Skeletal muscle satellite cell (primary cell): ENCODE measurements around the gene USP20. TPM values are rescaled to one million over a fixed set of nuclear protein-coding genes. Genes with fewer than 3 reads are reported as not detected.
"Not testable (repeated sequence)": the region's sequence is repeated elsewhere in the genome, so short reads cannot be mapped to it uniquely, and the experiment has no call there.

Experiments used
- H3K27me3 ChIP-seq: 2 replicates; pipeline ENCODE4 v1.7.0; 2013; ENCODE audit warnings: low read length; ENCODE audit not compliant: control insufficient read depth, insufficient read depth
- H3K36me3 ChIP-seq: 2 replicates; pipeline ENCODE4 v1.7.0; 2013; ENCODE audit warnings: mild to moderate bottlenecking, control low read depth, low read length; ENCODE audit not compliant: insufficient read depth
- H3K4me1 ChIP-seq: 2 replicates; pipeline ENCODE4 v1.7.0; 2013; ENCODE audit warnings: low read length; ENCODE audit not compliant: control insufficient read depth, insufficient read depth
- H3K4me2 ChIP-seq: 2 replicates; pipeline ENCODE4 v1.7.0; 2013; ENCODE audit warnings: mild to moderate bottlenecking, low read length
- H3K4me3 ChIP-seq: 2 replicates; pipeline ENCODE4 v1.7.0; 2013; ENCODE audit warnings: low read length
- H3K9ac ChIP-seq: 2 replicates; pipeline ENCODE4 v1.7.0; 2013; ENCODE audit warnings: mild to moderate bottlenecking, low read depth, low read length, moderate library complexity
- H3K9me3 ChIP-seq: replicated peaks from 2 replicates; pipeline ENCODE4 v1.7.0; 2013; ENCODE audit warnings: mild to moderate bottlenecking, control low read depth, low read length
- total RNA-seq: library from RNA; depleted of rRNA; stranded (reverse); fragments of >200 nt; gene quantifications from 2 replicates; pipeline ENCODE4 v1.2.3, GENCODE V29; 2012; rRNA removed

The USP20 gene
- total RNA-seq = 6.3 TPM in 2 replicates

- Histone ChIP-seq H3K9me3 (no peaks in the 10 kb centered on the region), H3K4me1 (peaks cover 23% of the 10 kb centered on the region), H3K4me3 (peak within 1 kb of the TSS; percentile 86), H3K36me3 (peaks cover 20% of the 10 kb centered on the region), H3K27me3 (no peaks in the 10 kb centered on the region), H3K9ac (peak within 1 kb of the TSS; percentile 89), H3K4me2 (peak within 1 kb of the TSS; percentile 88)
Measured at GRCh38 chr9:129835128-129835859, at the start of gene USP20, which contains the start of gene C9orf78. Gene USP20, plus strand, starts transcription at chr9:129835458. Its CDS starts 17,098 bp downstream, at chr9:129852556. Gene C9orf78, minus strand, starts transcription at chr9:129835275. Its CDS starts 54 bp downstream, at chr9:129835221.

GRCh38 chr9:129785866-129786265 lies 49.4 kb upstream of the USP20 start:
- Histone ChIP-seq H3K4me1 (no peaks in the 10 kb centered on the region), H3K36me3 (no peaks in the 10 kb centered on the region), H3K9me3 (no peaks in the 10 kb centered on the region), H3K9ac (no peak overlapping the region), H3K4me3 (no peak overlapping the region), H3K27me3 (peaks cover 19% of the 10 kb centered on the region), H3K4me2 (no peak overlapping the region)

DNA sequence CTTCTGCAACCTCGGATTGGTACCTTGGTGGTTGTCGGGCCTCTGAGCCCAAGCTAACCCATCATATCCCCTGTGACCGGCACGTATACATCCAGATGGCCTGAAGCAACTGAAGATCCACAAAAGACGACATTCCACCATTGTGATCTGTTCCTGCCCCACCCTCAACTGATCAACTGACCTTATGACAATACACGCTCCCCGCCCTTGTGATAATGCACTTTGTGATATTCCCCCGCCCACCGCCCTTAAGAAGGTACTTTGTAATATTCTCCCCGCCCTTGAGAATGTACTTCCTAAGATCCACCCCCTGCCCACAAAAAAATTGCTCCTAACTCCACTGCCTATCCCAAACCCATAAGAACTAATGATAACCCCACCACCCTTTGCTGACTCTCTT lies 48.8 kb upstream of the USP20 start:
- Histone ChIP-seq H3K4me1 (no peaks in the 10 kb centered on the region), H3K36me3 (no peaks in the 10 kb centered on the region), H3K27me3 (peaks cover 19% of the 10 kb centered on the region), H3K9ac (no peak overlapping the region), H3K4me3 (no peak overlapping the region), H3K4me2 (no peak overlapping the region), H3K9me3 (no peaks in the 10 kb centered on the region)

GRCh38 chr9:129794549-129794948 lies 40.7 kb upstream of the USP20 start:
- H3K9ac ChIP-seq = no peak overlapping the region
- no peak overlapping the region for H3K4me2 ChIP-seq
- H3K9me3 ChIP-seq = no peaks in the 10 kb centered on the region
- H3K36me3 ChIP-seq = no peaks in the 10 kb centered on the region
- H3K4me3 ChIP-seq = no peak overlapping the region
- H3K4me1 ChIP-seq = no peaks in the 10 kb centered on the region
- H3K27me3 ChIP-seq = peaks cover 25% of the 10 kb centered on the region

- H3K36me3 ChIP-seq, H3K9me3 ChIP-seq, H3K4me2 ChIP-seq, H3K9ac ChIP-seq, H3K4me1 ChIP-seq, H3K4me3 ChIP-seq: not testable (repeated sequence)
- H3K27me3 ChIP-seq = peaks cover 25% of the 10 kb centered on the region
Measured at GRCh38 chr9:129796029-129796428, 39.2 kb upstream of the USP20 start.

GRCh38 chr9:129798973-129799372 lies 36.3 kb upstream of the USP20 start:
- no peaks in the 10 kb centered on the region for H3K9me3 ChIP-seq
- no peak overlapping the region for H3K9ac ChIP-seq
- peaks cover 20% of the 10 kb centered on the region for H3K27me3 ChIP-seq
- no peaks in the 10 kb centered on the region for H3K36me3 ChIP-seq
- no peak overlapping the region for H3K4me2 ChIP-seq
- H3K4me3 ChIP-seq = no peak overlapping the region
- peaks cover 4% of the 10 kb centered on the region for H3K4me1 ChIP-seq

DNA sequence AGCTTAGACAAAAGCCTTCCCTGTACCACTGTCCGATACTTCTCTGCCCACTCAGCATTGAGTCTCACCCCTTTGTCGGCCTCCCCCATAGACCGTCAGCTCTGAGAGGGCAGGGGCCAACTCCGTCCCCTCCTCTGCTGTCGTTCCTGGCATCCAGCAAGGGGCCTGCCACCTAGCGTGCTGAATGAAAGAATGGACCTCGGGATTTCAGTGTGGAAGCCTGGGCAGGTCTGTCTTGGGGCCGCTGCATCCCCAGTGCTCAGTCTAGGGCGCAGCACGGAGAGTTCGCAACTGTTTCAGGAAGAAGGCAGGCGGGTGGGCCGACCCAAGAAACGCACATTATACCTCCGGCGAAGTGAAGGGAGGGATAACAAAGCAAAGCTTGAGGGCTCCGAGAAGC lies 33.8 kb upstream of the USP20 start:
- Histone ChIP-seq H3K9me3 (no peaks in the 10 kb centered on the region), H3K9ac (no peak overlapping the region), H3K4me3 (no peak overlapping the region), H3K4me2 (no peak overlapping the region), H3K4me1 (peaks cover 8% of the 10 kb centered on the region), H3K36me3 (peaks cover 6% of the 10 kb centered on the region), H3K27me3 (no peaks in the 10 kb centered on the region)

DNA sequence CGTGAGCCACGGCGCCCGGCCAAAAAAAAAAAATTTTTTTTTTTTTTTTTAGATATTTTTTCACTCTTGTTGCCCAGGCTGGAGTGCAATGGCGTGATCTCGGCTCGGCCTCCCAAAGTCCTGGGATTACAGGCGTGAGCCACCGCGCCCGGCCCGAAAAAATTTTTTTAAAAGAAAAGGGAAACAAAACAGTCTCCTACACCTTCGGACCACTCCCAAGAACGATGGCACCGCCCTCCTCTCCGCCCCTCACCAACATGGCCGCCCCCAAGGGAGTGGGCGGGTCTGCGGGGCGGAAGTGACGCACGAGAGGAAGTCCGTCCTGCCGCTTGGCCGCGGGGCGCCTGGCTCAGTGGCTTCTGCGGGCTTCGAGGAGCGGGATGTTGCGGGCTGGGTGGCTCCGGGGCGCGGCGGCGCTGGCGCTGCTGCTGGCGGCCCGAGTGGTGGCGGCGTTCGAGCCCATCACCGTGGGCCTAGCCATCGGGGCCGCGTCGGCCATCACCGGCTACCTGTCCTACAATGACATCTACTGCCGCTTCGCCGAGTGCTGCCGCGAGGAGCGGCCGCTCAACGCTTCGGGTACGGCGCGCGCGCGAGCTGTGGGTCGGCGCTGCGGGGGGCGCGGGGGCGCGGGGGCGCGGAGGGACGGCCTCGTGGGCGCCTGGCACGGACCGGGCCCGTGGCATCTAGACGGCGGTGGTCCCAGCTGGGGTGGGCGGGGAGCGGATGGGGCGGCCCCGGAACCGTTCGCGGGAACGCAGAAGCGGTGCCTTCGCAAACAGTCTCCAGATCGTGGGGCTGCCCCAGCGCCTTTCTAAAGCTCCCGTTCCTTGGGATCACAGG lies 32.2 kb upstream of the USP20 start, which contains the start of gene TOR1B:
TSS of gene TOR1B (plus strand) at position 352 of the 843 bp plus-strand sequence. CDS start at position 381, 29 bp downstream.
- peak within 1 kb of the TSS; percentile 79 for H3K9ac ChIP-seq
- peak within 1 kb of the TSS; percentile 98 for H3K4me3 ChIP-seq
- peaks cover 8% of the 10 kb centered on the region for H3K4me1 ChIP-seq
- no peaks in the 10 kb centered on the region for H3K9me3 ChIP-seq
- H3K36me3 ChIP-seq = peaks cover 6% of the 10 kb centered on the region
- H3K27me3 ChIP-seq = no peaks in the 10 kb centered on the region
- peak within 1 kb of the TSS; percentile 98 for H3K4me2 ChIP-seq

- Histone ChIP-seq H3K9me3 (no peaks in the 10 kb centered on the region), H3K4me3 (peak overlapping the region; percentile 98), H3K36me3 (peaks cover 6% of the 10 kb centered on the region), H3K27me3 (no peaks in the 10 kb centered on the region), H3K9ac (peak overlapping the region; percentile 79), H3K4me2 (peak overlapping the region; percentile 98), H3K4me1 (peaks cover 8% of the 10 kb centered on the region)
Measured at GRCh38 chr9:129803676-129804060, 31.6 kb upstream of the USP20 start.

DNA sequence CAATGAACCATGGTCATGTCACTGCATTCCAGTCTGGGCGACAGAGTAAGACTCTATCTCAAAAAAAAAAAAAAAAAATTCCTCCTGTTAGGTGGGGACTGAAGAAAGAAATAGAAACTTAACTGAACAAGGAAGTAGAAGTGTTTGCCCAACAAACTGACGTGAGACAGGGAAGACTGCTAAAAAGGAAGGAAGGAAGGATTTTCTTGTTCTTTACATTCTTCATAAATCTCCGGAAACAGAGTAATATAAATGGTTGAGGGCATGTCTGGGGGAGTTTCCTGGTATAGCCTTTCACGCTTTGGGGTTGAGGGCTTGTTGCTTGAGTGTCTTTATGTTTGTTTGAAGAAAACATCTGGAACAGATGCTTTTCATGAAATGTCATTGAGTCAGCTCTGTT lies 29.2 kb upstream of the USP20 start:
- H3K4me1 ChIP-seq = peaks cover 8% of the 10 kb centered on the region
- no peak overlapping the region for H3K4me2 ChIP-seq
- no peak overlapping the region for H3K4me3 ChIP-seq
- H3K36me3 ChIP-seq = peaks cover 17% of the 10 kb centered on the region
- no peaks in the 10 kb centered on the region for H3K27me3 ChIP-seq
- H3K9me3 ChIP-seq = no peaks in the 10 kb centered on the region
- no peak overlapping the region for H3K9ac ChIP-seq

- Histone ChIP-seq H3K9ac (no peak overlapping the region), H3K9me3 (no peaks in the 10 kb centered on the region), H3K27me3 (no peaks in the 10 kb centered on the region), H3K4me3 (no peak overlapping the region), H3K4me1 (no peaks in the 10 kb centered on the region), H3K36me3 (peaks cover 33% of the 10 kb centered on the region), H3K4me2 (no peak overlapping the region)
Measured at GRCh38 chr9:129809346-129809745, 25.9 kb upstream of the USP20 start.
